CD14-positive monocyte (primary cell): Measurements from ENCODE around the gene TKTL2. TPM values are rescaled to one million over a fixed set of nuclear protein-coding genes. Genes with fewer than 3 reads are reported as not detected.

Experiments used
- DNase-seq, 3 donors: peaks; one replicate each; pipeline ENCODE4 v3.0.0-alpha.2; 2011 to 2022
- H2AFZ ChIP-seq: 2 replicates; pipeline ENCODE4 v1.6.0; 2012; ENCODE audit warnings: mild to moderate bottlenecking, low read depth, low read length, inconsistent platforms; ENCODE audit not compliant: insufficient read depth, poor library complexity, severe bottlenecking
- H3K27ac ChIP-seq, 2 donors: 1 replicate in 1 of 2; 2 replicates in 1 of 2; pipeline ENCODE4 v1.5.1; 2012 to 2013; ENCODE audit warnings: low read length in 2 of 2, control low read depth in 1 of 2, inconsistent platforms in 1 of 2, low read depth in 1 of 2, mild to moderate bottlenecking in 1 of 2
- H3K27me3 ChIP-seq, 2 donors: one replicate each; pipeline versions ENCODE4 v1.6.0 to v1.6.1; 2011 to 2013; ENCODE audit warnings: low read length in 2 of 2; ENCODE audit not compliant: control insufficient read depth in 2 of 2, insufficient read depth in 2 of 2
- H3K36me3 ChIP-seq, 2 donors: replicated peaks in 1 of 2; 1 replicate in 1 of 2; 2 replicates in 1 of 2; pipeline versions ENCODE4 v1.5.1 to v1.6.1; 2012 to 2013; ENCODE audit warnings: low read length in 2 of 2, control low read depth in 1 of 2, inconsistent platforms in 1 of 2, mild to moderate bottlenecking in 1 of 2; ENCODE audit not compliant: insufficient read depth in 2 of 2, control insufficient read depth in 1 of 2
- H3K4me1 ChIP-seq, 2 donors: 1 replicate in 1 of 2; 2 replicates in 1 of 2; pipeline versions ENCODE4 v1.5.1 to v1.6.1; 2012 to 2013; ENCODE audit warnings: low read length in 2 of 2, control low read depth in 1 of 2, inconsistent platforms in 1 of 2, mild to moderate bottlenecking in 1 of 2, moderate library complexity in 1 of 2; ENCODE audit not compliant: insufficient read depth in 2 of 2, control insufficient read depth in 1 of 2
- H3K4me2 ChIP-seq: replicated peaks from 2 replicates; pipeline ENCODE3; 2012; ENCODE audit warnings: low read length, moderate library complexity, mild to moderate bottlenecking; ENCODE audit not compliant: poor library complexity, severe bottlenecking; ENCODE audit errors: extremely low read depth
- H3K4me3 ChIP-seq, 3 experiments: fragments of 200-600 bp in 1 of 3; sonication (generic) in 1 of 3; replicated peaks in 1 of 3; 1 replicate in 2 of 3; 2 replicates in 1 of 3; pipeline ENCODE4 v1.5.1; 2011 to 2013; ENCODE audit warnings: low read length in 3 of 3, mild to moderate bottlenecking in 3 of 3, control low read depth in 2 of 3, low read depth in 2 of 3, inconsistent platforms in 1 of 3, moderate library complexity in 1 of 3
- H3K79me2 ChIP-seq: 2 replicates; pipeline ENCODE4 v1.6.0; 2012; ENCODE audit warnings: mild to moderate bottlenecking, control low read depth, inconsistent platforms, low read length, moderate library complexity; ENCODE audit not compliant: insufficient read depth
- H3K9ac ChIP-seq: 2 replicates; pipeline ENCODE4 v1.6.0; 2017; ENCODE audit warnings: low read length, mild to moderate bottlenecking; ENCODE audit not compliant: insufficient read depth, poor library complexity, severe bottlenecking
- H3K9me3 ChIP-seq, 2 donors: replicated peaks in 1 of 2; 1 replicate in 1 of 2; 2 replicates in 1 of 2; pipeline versions ENCODE4 v1.5.1 to v1.6.1; 2012 to 2013; ENCODE audit warnings: low read length in 2 of 2, control low read depth in 1 of 2; ENCODE audit not compliant: control insufficient read depth in 1 of 2, insufficient read depth in 1 of 2
- H4K20me1 ChIP-seq: 2 replicates; pipeline ENCODE4 v1.6.0; 2012; ENCODE audit warnings: mild to moderate bottlenecking, low read length, control low read depth, moderate library complexity; ENCODE audit not compliant: insufficient read depth
- H3K27ac Mint-ChIP-seq, 7 donors: one replicate each; pipeline ENCODE4 v1.8.0; 2020; ENCODE audit warnings: mild to moderate bottlenecking in 7 of 7, mixed read lengths in 7 of 7, moderate library complexity in 6 of 7, inconsistent platforms in 2 of 7
- H3K27me3 Mint-ChIP-seq, 3 donors: one replicate each; pipeline ENCODE4 v1.8.0; 2021 to 2022; ENCODE audit warnings: low read depth in 3 of 3, mild to moderate bottlenecking in 3 of 3, mixed read lengths in 3 of 3, moderate library complexity in 3 of 3, inconsistent platforms in 1 of 3
- H3K36me3 Mint-ChIP-seq, 2 donors: one replicate each; pipeline ENCODE4 v1.8.0; 2020; ENCODE audit warnings: mixed read lengths in 2 of 2, inconsistent platforms in 1 of 2, mild to moderate bottlenecking in 1 of 2
- H3K4me1 Mint-ChIP-seq: one replicate; pipeline ENCODE4 v1.8.0; 2020; ENCODE audit warnings: mild to moderate bottlenecking, mixed read lengths
- H3K4me3 Mint-ChIP-seq, 2 donors: one replicate each; pipeline ENCODE4 v1.8.0; 2020; ENCODE audit warnings: mild to moderate bottlenecking in 2 of 2, mixed read lengths in 2 of 2, moderate library complexity in 1 of 2
- H3K9me3 Mint-ChIP-seq, 7 donors: one replicate each; pipeline ENCODE4 v1.8.0; 2020 to 2022; ENCODE audit warnings: mixed read lengths in 7 of 7, mild to moderate bottlenecking in 6 of 7, moderate library complexity in 6 of 7, inconsistent platforms in 2 of 7
- CTCF ChIP-seq: fragments of 200-600 bp; IDR thresholded peaks from one replicate; pipeline ENCODE4 v1.8.0; 2022; ENCODE audit warnings: antibody characterized with exemption, mild to moderate bottlenecking
- WGBS: methylation state at CpG from one replicate; pipeline ENCODE4 v1.1.5; 2013; ENCODE audit warnings: missing lambda C conversion rate; ENCODE audit not compliant: insufficient coverage; 5-methylcytosine and 5-hydroxymethylcytosine counted together
- intact Hi-C, 2 donors: fragments of 100-400 bp; cut with micrococcal nuclease; formaldehyde crosslinking; loops; one replicate each; pipeline versions ENCODE4 v1.15.0 to v1.15.1; 2023
- polyA plus RNA-seq, 3 donors: library from polyadenylated mRNA; depleted of rRNA in 1 of 3; unstranded in 2 of 3; stranded (reverse) in 1 of 3; fragments of 300-500 nt in 2 of 3; fragments of >200 nt in 1 of 3; fragmentation: Illumina TruSeq in 2 of 3; gene quantifications; 1 replicate in 2 of 3; 2 replicates in 1 of 3; pipeline ENCODE4 v1.2.3, GENCODE V29; 2012 to 2021

TKTL2 gene
- polyA plus RNA-seq, 3 donors: 0.16 TPM; not detected in 2

DNA sequence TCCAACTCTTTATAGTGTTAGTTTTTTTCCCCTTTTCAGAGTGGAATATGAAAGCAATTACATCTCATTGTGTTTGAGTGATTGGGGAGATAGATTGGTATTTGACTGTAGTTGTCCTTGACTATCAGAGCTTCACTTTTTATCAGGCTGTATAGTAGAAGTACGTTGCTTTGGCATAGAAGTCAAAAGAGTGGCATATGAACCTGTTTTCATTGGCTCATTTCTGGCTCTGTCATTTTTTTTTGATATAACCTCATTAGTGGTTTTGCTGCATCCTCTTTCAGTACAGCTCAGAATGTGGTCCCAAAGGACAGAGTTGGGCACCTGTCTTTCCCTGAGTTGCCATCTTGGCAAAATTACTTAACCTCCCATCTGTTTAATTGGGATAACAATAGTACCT, 22.3 kb upstream of the TKTL2 start:
- H3K9ac ChIP-seq: peak overlapping the region; percentile 23
- H3K36me3 Mint-ChIP-seq: peaks cover 0 to 9% of the 10 kb centered on the region in 2 donors
- no peaks in the 10 kb centered on the region for H3K9me3 ChIP-seq
- peaks cover 64% of the 10 kb centered on the region for H3K79me2 ChIP-seq
- H3K27ac Mint-ChIP-seq: peak overlapping the region in 2 of 7 donors; percentile 41 to 95
- peaks cover 34% of the 10 kb centered on the region for H4K20me1 ChIP-seq
- H3K27ac ChIP-seq: no peak overlapping the region
- peak overlapping the region in 1 of 2 donors; percentile 67 for H3K4me3 Mint-ChIP-seq
- no peaks in the 10 kb centered on the region for H3K27me3 ChIP-seq
- intact Hi-C loops: loop anchor here in 1 of 2 donors (2.0 kb wide), 1 partner anchor 53 kb away; no protein-coding TSS in a partner anchor
- peaks cover 32% of the 10 kb centered on the region for H3K4me1 Mint-ChIP-seq
- H3K9me3 Mint-ChIP-seq: peaks cover 0 to 4% (median 0%) of the 10 kb centered on the region in 7 donors
- peaks cover 23 to 40% of the 10 kb centered on the region in 2 donors for H3K4me1 ChIP-seq
- H3K4me2 ChIP-seq: peak overlapping the region; percentile 96
- H3K27me3 Mint-ChIP-seq: no peaks in the 10 kb centered on the region
- peaks cover 0 to 4% of the 10 kb centered on the region in 2 donors for H3K36me3 ChIP-seq
- peak overlapping the region in 1 of 3 experiments; percentile 100 for H3K4me3 ChIP-seq
- no peak for DNase-seq
- 0% methylated on average over 1 of the region's 1 CpG for WGBS
- peak overlapping the region; percentile 11 for H2AFZ ChIP-seq
- no peak for TF ChIP-seq CTCF

DNA sequence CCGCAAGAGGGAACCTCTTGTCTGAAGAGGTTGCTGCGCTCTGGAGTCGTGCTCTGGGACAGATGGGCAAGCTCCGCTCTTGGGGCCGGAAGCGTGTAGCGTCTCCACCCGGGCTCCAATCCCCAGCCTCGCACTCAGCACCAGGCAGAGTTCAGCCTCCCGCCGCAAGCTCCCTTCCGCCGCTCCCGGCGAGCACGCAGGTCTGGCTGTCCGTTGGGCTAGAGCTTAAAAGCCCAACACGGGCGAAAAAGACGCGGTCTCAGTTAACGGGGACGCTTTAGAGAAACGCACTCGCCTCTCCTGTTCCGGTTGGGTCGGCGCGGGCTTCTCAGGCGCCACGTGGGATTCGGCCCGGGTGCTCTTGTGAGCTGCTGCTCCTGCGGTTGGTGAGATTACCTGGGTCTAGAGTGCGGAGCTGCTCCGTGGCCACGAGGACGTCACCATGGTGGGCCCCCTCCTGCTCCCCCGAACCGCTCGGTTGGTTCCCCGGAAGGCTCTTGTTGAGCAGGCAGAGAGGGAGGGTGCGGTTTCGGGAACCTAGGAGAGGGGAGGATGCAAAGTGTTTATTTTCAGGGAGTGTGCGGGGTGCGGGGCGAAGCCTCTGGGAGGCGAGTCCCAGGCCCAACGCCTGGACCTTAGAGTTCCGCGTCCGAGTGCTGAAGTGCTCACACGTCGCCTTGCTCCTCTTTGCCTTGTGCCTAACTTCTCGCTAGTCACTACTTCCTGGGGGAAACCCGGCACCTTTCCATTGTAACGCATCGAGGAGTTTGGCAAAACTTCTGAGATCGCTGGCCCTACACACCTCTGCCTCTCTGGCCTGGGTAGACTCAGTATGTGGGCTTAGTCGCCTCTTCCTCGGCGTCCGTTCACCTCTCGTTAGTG, 21.0 kb upstream of the TKTL2 start, which contains the start of gene TMA16:
Gene TMA16, plus strand, starts transcription at position 331 of the 882 bp plus-strand sequence. Its CDS starts 112 bp downstream, at position 443.
- H3K36me3 Mint-ChIP-seq: peaks cover 0 to 4% of the 10 kb centered on the region in 2 donors
- peaks cover 32% of the 10 kb centered on the region for H3K4me1 Mint-ChIP-seq
- peak; percentile 78 to 81 (median 81) for DNase-seq
- peaks cover 23% of the 10 kb centered on the region for H4K20me1 ChIP-seq
- peak within 1 kb of the TSS; percentile 95 to 99 (median 97) for H3K27ac Mint-ChIP-seq
- H3K4me1 ChIP-seq: peaks cover 23 to 40% of the 10 kb centered on the region in 2 donors
- peak within 1 kb of the TSS; percentile 85 to 89 for H3K27ac ChIP-seq
- H3K27me3 Mint-ChIP-seq: peaks cover 0 to 1% (median 0%) of the 10 kb centered on the region in 3 donors
- no peaks in the 10 kb centered on the region for H3K27me3 ChIP-seq
- peak within 1 kb of the TSS; percentile 96 for H3K4me2 ChIP-seq
- intact Hi-C loops: loop anchor here in 1 of 2 donors (2.0 kb wide), 1 partner anchor 54 kb away; no protein-coding TSS in a partner anchor
- H3K4me3 ChIP-seq: peak within 1 kb of the TSS; percentile 66 to 100 (median 80)
- peaks cover 51% of the 10 kb centered on the region for H3K79me2 ChIP-seq
- H3K36me3 ChIP-seq: peaks cover 0 to 4% of the 10 kb centered on the region in 2 donors
- H2AFZ ChIP-seq: peak within 1 kb of the TSS; percentile 100
- H3K9me3 ChIP-seq: no peaks in the 10 kb centered on the region
- H3K4me3 Mint-ChIP-seq: peak within 1 kb of the TSS; percentile 100
- peak within 1 kb of the TSS; percentile 89 for H3K9ac ChIP-seq
- WGBS: under 1% methylated on average over 56 of the region's 64 CpGs
- H3K9me3 Mint-ChIP-seq: peaks cover 0 to 4% (median 0%) of the 10 kb centered on the region in 7 donors
- TF ChIP-seq CTCF: no peak
